Effector memory CD4-positive, alpha-beta T cell (primary cell): ENCODE measurements around the gene MBD4.
"Not testable (repeated sequence)": the region's sequence is repeated elsewhere in the genome, so short reads cannot be mapped to it uniquely, and the experiment has no call there.

Experiments used
- DNase-seq, 3 donors: peaks; one replicate each; pipeline ENCODE4 v3.0.0-alpha.2; 2020
- H3K27ac ChIP-seq: 2 replicates; pipeline ENCODE4 v1.7.0; 2013; ENCODE audit warnings: mild to moderate bottlenecking, low read length, moderate library complexity; ENCODE audit not compliant: insufficient read depth, poor library complexity, severe bottlenecking
- H3K27me3 ChIP-seq: replicated peaks from 2 replicates; pipeline ENCODE4 v1.7.0; 2013; ENCODE audit warnings: mild to moderate bottlenecking, low read length; ENCODE audit not compliant: insufficient read depth, control insufficient read depth, poor library complexity, severe bottlenecking
- H3K36me3 ChIP-seq: 2 replicates; pipeline ENCODE4 v1.7.0; 2013; ENCODE audit warnings: mild to moderate bottlenecking, low read length, moderate library complexity; ENCODE audit not compliant: control insufficient read depth, insufficient read depth
- H3K4me1 ChIP-seq: 2 replicates; pipeline ENCODE4 v1.7.0; 2013; ENCODE audit warnings: low read length, mild to moderate bottlenecking; ENCODE audit not compliant: control insufficient read depth, insufficient read depth, poor library complexity, severe bottlenecking
- H3K4me3 ChIP-seq: 2 replicates; pipeline ENCODE4 v1.7.0; 2013; ENCODE audit warnings: low read length, low read depth, mild to moderate bottlenecking; ENCODE audit not compliant: insufficient read depth, poor library complexity, severe bottlenecking
- H3K9me3 ChIP-seq: 2 replicates; pipeline ENCODE4 v1.7.0; 2013; ENCODE audit warnings: mild to moderate bottlenecking, low read length, moderate library complexity; ENCODE audit not compliant: control insufficient read depth

Gene MBD4

GRCh38 chr3:129415378-129415777 is 24.4 kb downstream of the MBD4 start:
- Histone ChIP-seq H3K27me3 (no peaks in the 10 kb centered on the region), H3K4me1 (no peaks in the 10 kb centered on the region), H3K4me3 (no peak overlapping the region), H3K9me3 (no peaks in the 10 kb centered on the region), H3K36me3 (no peaks in the 10 kb centered on the region), H3K27ac (no peak overlapping the region)
- DNase-seq, result no peak

- H3K27me3 ChIP-seq, result no peaks in the 10 kb centered on the region
- no peak overlapping the region for H3K4me3 ChIP-seq
- no peaks in the 10 kb centered on the region for H3K36me3 ChIP-seq
- DNase-seq, result no peak
- H3K27ac ChIP-seq, result no peak overlapping the region
- no peaks in the 10 kb centered on the region for H3K4me1 ChIP-seq
- no peaks in the 10 kb centered on the region for H3K9me3 ChIP-seq
These were observed 25.9 kb downstream of the MBD4 start for GRCh38 chr3:129413687-129414506.

- H3K27me3 ChIP-seq, DNase-seq, H3K27ac ChIP-seq, H3K9me3 ChIP-seq, H3K4me3 ChIP-seq, H3K36me3 ChIP-seq, H3K4me1 ChIP-seq: not testable (repeated sequence)
These were observed 26.5 kb downstream of the MBD4 start for GRCh38 chr3:129413238-129413637.

GRCh38 chr3:129412542-129413198 is 27.1 kb downstream of the MBD4 start:
- Histone ChIP-seq H3K9me3 (no peaks in the 10 kb centered on the region), H3K4me3 (no peak overlapping the region), H3K27ac (no peak overlapping the region), H3K27me3 (no peaks in the 10 kb centered on the region), H3K36me3 (no peaks in the 10 kb centered on the region), H3K4me1 (no peaks in the 10 kb centered on the region)
- DNase-seq, result no peak

GRCh38 chr3:129410971-129411370 is 28.8 kb downstream of the MBD4 start:
- no peak overlapping the region for H3K27ac ChIP-seq
- no peak for DNase-seq
- H3K4me1 ChIP-seq, result no peaks in the 10 kb centered on the region
- no peaks in the 10 kb centered on the region for H3K36me3 ChIP-seq
- H3K4me3 ChIP-seq, result no peak overlapping the region
- no peaks in the 10 kb centered on the region for H3K27me3 ChIP-seq
- H3K9me3 ChIP-seq, result no peaks in the 10 kb centered on the region

GRCh38 chr3:129409541-129409940 is 30.2 kb downstream of the MBD4 start:
- H3K9me3 ChIP-seq, result no peaks in the 10 kb centered on the region
- H3K4me3 ChIP-seq, result no peak overlapping the region
- DNase-seq, result no peak
- H3K36me3 ChIP-seq, result no peaks in the 10 kb centered on the region
- no peaks in the 10 kb centered on the region for H3K4me1 ChIP-seq
- H3K27me3 ChIP-seq, result no peaks in the 10 kb centered on the region
- H3K27ac ChIP-seq, result no peak overlapping the region

GRCh38 chr3:129404610-129405009 is 35.1 kb downstream of the MBD4 start:
- Histone ChIP-seq H3K36me3 (no peaks in the 10 kb centered on the region), H3K9me3 (no peaks in the 10 kb centered on the region), H3K27me3 (no peaks in the 10 kb centered on the region), H3K4me1 (no peaks in the 10 kb centered on the region), H3K27ac (no peak overlapping the region), H3K4me3 (no peak overlapping the region)
- no peak for DNase-seq

- Histone ChIP-seq H3K36me3 (no peaks in the 10 kb centered on the region), H3K9me3 (no peaks in the 10 kb centered on the region), H3K4me1 (no peaks in the 10 kb centered on the region), H3K4me3 (no peak overlapping the region), H3K27me3 (no peaks in the 10 kb centered on the region), H3K27ac (no peak overlapping the region)
- no peak for DNase-seq
These were observed 35.6 kb downstream of the MBD4 start for GRCh38 chr3:129404130-129404529.

GRCh38 chr3:129403450-129403849 is 36.3 kb downstream of the MBD4 start:
- Histone ChIP-seq H3K9me3 (no peaks in the 10 kb centered on the region), H3K27ac (no peak overlapping the region), H3K27me3 (no peaks in the 10 kb centered on the region), H3K4me1 (peaks cover 5% of the 10 kb centered on the region), H3K4me3 (no peak overlapping the region), H3K36me3 (no peaks in the 10 kb centered on the region)
- no peak for DNase-seq

- Histone ChIP-seq H3K27me3 (no peaks in the 10 kb centered on the region), H3K4me3 (no peak overlapping the region), H3K4me1 (peaks cover 13% of the 10 kb centered on the region), H3K36me3 (no peaks in the 10 kb centered on the region), H3K9me3 (no peaks in the 10 kb centered on the region), H3K27ac (no peak overlapping the region)
- no peak for DNase-seq
These were observed 37.1 kb downstream of the MBD4 start for GRCh38 chr3:129402616-129403015.
